ENCODE results near the gene CTIF. TPM values are rescaled to one million over a fixed set of nuclear protein-coding genes. Genes with fewer than 3 reads are reported as not detected.

Gene CTIF
- total and polyA plus RNA-seq, 2 experiments from 2014 or later: 22.1 to 27.9 TPM

- Histone ChIP-seq H3K36me3 (replicated peaks; ENCODE audit: insufficient read depth, low read depth) (no peaks in the 10 kb centered on the region), H3K9me2 (replicated peaks; ENCODE audit: insufficient read depth) (no peaks in the 10 kb centered on the region), H3K27ac (no peak overlapping the region), H4K20me1 (ENCODE audit: insufficient read depth, poor library complexity, severe bottlenecking) (no peaks in the 10 kb centered on the region), H3K4me3 (no peak overlapping the region), H2AFZ (no peak overlapping the region), H3K4me1 (ENCODE audit: insufficient read depth) (no peaks in the 10 kb centered on the region), H3K79me2 (no peaks in the 10 kb centered on the region), H3K4me2 (no peak overlapping the region), H3K27me3 (no peaks in the 10 kb centered on the region), H3K9me3 (ENCODE audit: low read depth) (no peaks in the 10 kb centered on the region)
- 97% methylated on average over 11 of the region's 11 CpGs for WGBS (ENCODE audit: low lambda C conversion rate, missing lambda C conversion rate)
- DNase-seq (ENCODE audit: low spot score): no peak
- no peak for TF ChIP-seq EZH2phosphoT487 (IDR thresholded peaks at IDR 0.05; ENCODE audit: low read depth, severe bottlenecking, unreplicated experiment)
Measured at GRCh38 chr18:48753691-48754090, 214.9 kb downstream of the CTIF start.

- Histone ChIP-seq H3K36me3 (replicated peaks; ENCODE audit: insufficient read depth, low read depth) (no peaks in the 10 kb centered on the region), H3K4me1 (ENCODE audit: insufficient read depth) (no peaks in the 10 kb centered on the region), H3K27me3 (no peaks in the 10 kb centered on the region), H3K27ac (no peak overlapping the region), H3K4me2 (no peak overlapping the region), H3K79me2 (no peaks in the 10 kb centered on the region), H3K9me2 (replicated peaks; ENCODE audit: insufficient read depth) (no peaks in the 10 kb centered on the region), H2AFZ (no peak overlapping the region), H3K4me3 (no peak overlapping the region), H4K20me1 (ENCODE audit: insufficient read depth, poor library complexity, severe bottlenecking) (no peaks in the 10 kb centered on the region), H3K9me3 (ENCODE audit: low read depth) (no peaks in the 10 kb centered on the region)
- 93% methylated on average over 5 of the region's 5 CpGs for WGBS (ENCODE audit: low lambda C conversion rate, missing lambda C conversion rate)
- TF ChIP-seq CTCF (IDR thresholded peaks at IDR 0.05; ENCODE audit: poor library complexity): no peak
- TF ChIP-seq EZH2 (IDR thresholded peaks at IDR 0.05; ENCODE audit: borderline replicate concordance): no peak
- TF ChIP-seq EZH2phosphoT487 (IDR thresholded peaks at IDR 0.05; ENCODE audit: low read depth, severe bottlenecking, unreplicated experiment): no peak
- DNase-seq (ENCODE audit: low spot score): no peak
Measured at GRCh38 chr18:48754559-48754958, 215.7 kb downstream of the CTIF start.

GRCh38 chr18:48754993-48755473, 216.2 kb downstream of the CTIF start:
- 94% methylated on average over 6 of the region's 6 CpGs for WGBS (ENCODE audit: low lambda C conversion rate, missing lambda C conversion rate)
- no peaks in the 10 kb centered on the region for H4K20me1 ChIP-seq (ENCODE audit: insufficient read depth, poor library complexity, severe bottlenecking)
- no peaks in the 10 kb centered on the region for H3K79me2 ChIP-seq
- H3K27me3 ChIP-seq: no peaks in the 10 kb centered on the region
- H2AFZ ChIP-seq: no peak overlapping the region
- TF ChIP-seq CTCF (IDR thresholded peaks at IDR 0.05; ENCODE audit: poor library complexity) (no peak), EZH2 (IDR thresholded peaks at IDR 0.05; ENCODE audit: borderline replicate concordance) (no peak)
- H3K4me2 ChIP-seq: no peak overlapping the region
- H3K36me3 ChIP-seq (replicated peaks; ENCODE audit: insufficient read depth, low read depth): no peaks in the 10 kb centered on the region
- H3K9me2 ChIP-seq (replicated peaks; ENCODE audit: insufficient read depth): no peaks in the 10 kb centered on the region
- H3K4me3 ChIP-seq: no peak overlapping the region
- no peak for DNase-seq (ENCODE audit: low spot score)
- no peaks in the 10 kb centered on the region for H3K9me3 ChIP-seq (ENCODE audit: low read depth)
- H3K27ac ChIP-seq: no peak overlapping the region
- H3K4me1 ChIP-seq (ENCODE audit: insufficient read depth): no peaks in the 10 kb centered on the region

GRCh38 chr18:48756511-48757226, 217.8 kb downstream of the CTIF start:
- DNase-seq (ENCODE audit: low spot score): no peak
- no peak overlapping the region for H2AFZ ChIP-seq
- H3K4me2 ChIP-seq: no peak overlapping the region
- H3K27ac ChIP-seq: no peak overlapping the region
- no peaks in the 10 kb centered on the region for H3K9me2 ChIP-seq (replicated peaks; ENCODE audit: insufficient read depth)
- no peaks in the 10 kb centered on the region for H4K20me1 ChIP-seq (ENCODE audit: insufficient read depth, poor library complexity, severe bottlenecking)
- H3K36me3 ChIP-seq (replicated peaks; ENCODE audit: insufficient read depth, low read depth): no peaks in the 10 kb centered on the region
- H3K4me1 ChIP-seq (ENCODE audit: insufficient read depth): no peaks in the 10 kb centered on the region
- no peak overlapping the region for H3K4me3 ChIP-seq
- WGBS (ENCODE audit: low lambda C conversion rate, missing lambda C conversion rate): 77% methylated on average over 4 of the region's 4 CpGs
- no peak for TF ChIP-seq EZH2phosphoT487 (IDR thresholded peaks at IDR 0.05; ENCODE audit: low read depth, severe bottlenecking, unreplicated experiment)
- no peak for TF ChIP-seq EZH2 (IDR thresholded peaks at IDR 0.05; ENCODE audit: borderline replicate concordance)
- no peak for TF ChIP-seq CTCF (IDR thresholded peaks at IDR 0.05; ENCODE audit: poor library complexity)
- H3K27me3 ChIP-seq: no peaks in the 10 kb centered on the region
- no peaks in the 10 kb centered on the region for H3K9me3 ChIP-seq (ENCODE audit: low read depth)
- no peaks in the 10 kb centered on the region for H3K79me2 ChIP-seq

Measured in hepatocyte (in vitro differentiated cells).